Muscle layer of colon (tissue), 2 donors: ENCODE results near the gene THTPA.
"Not testable (repeated sequence)": the region's sequence is repeated elsewhere in the genome, so short reads cannot be mapped to it uniquely, and the experiment has no call there.

Experiments used
- H3K27ac ChIP-seq: one replicate; pipeline ENCODE4 v1.7.0; 2013; ENCODE audit warnings: low read depth, mild to moderate bottlenecking, low read length, moderate library complexity
- H3K27me3 ChIP-seq, 2 donors: one replicate each; pipeline ENCODE4 v1.7.0; 2013; ENCODE audit warnings: low read length in 2 of 2, mild to moderate bottlenecking in 2 of 2; ENCODE audit not compliant: insufficient read depth in 2 of 2, control insufficient read depth in 1 of 2
- H3K36me3 ChIP-seq: one replicate; pipeline ENCODE4 v1.7.0; 2013; ENCODE audit warnings: mild to moderate bottlenecking, low read length; ENCODE audit not compliant: insufficient read depth
- H3K4me1 ChIP-seq: one replicate; pipeline ENCODE4 v1.7.0; 2013; ENCODE audit warnings: mild to moderate bottlenecking, low read length; ENCODE audit not compliant: insufficient read depth
- H3K4me3 ChIP-seq, 2 donors: one replicate each; pipeline ENCODE4 v1.7.0; 2013; ENCODE audit warnings: low read length in 2 of 2, low read depth in 1 of 2, mild to moderate bottlenecking in 1 of 2, moderate library complexity in 1 of 2
- H3K9ac ChIP-seq: one replicate; pipeline ENCODE4 v1.7.0; 2013; ENCODE audit warnings: low read length
- H3K9me3 ChIP-seq: one replicate; pipeline ENCODE4 v1.7.0; 2013; ENCODE audit warnings: mild to moderate bottlenecking, low read length
- donor health status: abdominal sarcoma.
- donor health status: Adenocarcinoma of cecum.

Gene THTPA

GRCh38 chr14:23573384-23574015, 17.4 kb downstream of the THTPA start:
- no peaks in the 10 kb centered on the region for H3K4me1 ChIP-seq
- H3K9me3 ChIP-seq, result no peaks in the 10 kb centered on the region
- no peaks in the 10 kb centered on the region for H3K36me3 ChIP-seq
- no peak overlapping the region for H3K9ac ChIP-seq
- H3K27me3 ChIP-seq, result peaks cover 9 to 44% of the 10 kb centered on the region in 2 donors
- H3K4me3 ChIP-seq, result no peak overlapping the region
- H3K27ac ChIP-seq, result no peak overlapping the region

- Histone ChIP-seq H3K27ac (no peak overlapping the region), H3K27me3 (peaks cover 9 to 55% of the 10 kb centered on the region in 2 donors)
These were observed 21.1 kb downstream of the THTPA start for GRCh38 chr14:23577004-23577681.

GRCh38 chr14:23577710-23578392, 21.8 kb downstream of the THTPA start:
- Histone ChIP-seq H3K9ac (no peak overlapping the region), H3K36me3 (no peaks in the 10 kb centered on the region), H3K27ac (no peak overlapping the region), H3K4me1 (no peaks in the 10 kb centered on the region), H3K4me3 (no peak overlapping the region), H3K9me3 (no peaks in the 10 kb centered on the region), H3K27me3 (peaks cover 9 to 52% of the 10 kb centered on the region in 2 donors)

More at GRCh38 chr14:23577004-23577681, 21.1 kb downstream of the THTPA start:
- Histone ChIP-seq H3K4me3 (peak overlapping the region in 1 of 2 donors; percentile 23), H3K4me1 (no peaks in the 10 kb centered on the region), H3K9me3 (no peaks in the 10 kb centered on the region), H3K9ac (no peak overlapping the region), H3K36me3 (no peaks in the 10 kb centered on the region)

GRCh38 chr14:23578560-23579310, 22.7 kb downstream of the THTPA start, which contains the start of gene JPH4:
Gene JPH4, minus strand, starts transcription at chr14:23578790. Its CDS starts 1,337 bp downstream, at chr14:23577453.
- no peak within 1 kb of the TSS for H3K4me3 ChIP-seq
- no peaks in the 10 kb centered on the region for H3K4me1 ChIP-seq
- H3K9me3 ChIP-seq, result no peaks in the 10 kb centered on the region
- no peak within 1 kb of the TSS for H3K9ac ChIP-seq
- peaks cover 9 to 52% of the 10 kb centered on the region in 2 donors for H3K27me3 ChIP-seq
- no peaks in the 10 kb centered on the region for H3K36me3 ChIP-seq
- no peak within 1 kb of the TSS for H3K27ac ChIP-seq

GRCh38 chr14:23579311-23579630, 23.2 kb downstream of the THTPA start:
- H3K4me1 ChIP-seq, result no peaks in the 10 kb centered on the region
- no peak overlapping the region for H3K4me3 ChIP-seq
- no peaks in the 10 kb centered on the region for H3K36me3 ChIP-seq
- H3K9me3 ChIP-seq, result no peaks in the 10 kb centered on the region
- H3K27ac ChIP-seq, result no peak overlapping the region
- no peak overlapping the region for H3K9ac ChIP-seq
- H3K27me3 ChIP-seq, result peaks cover 9 to 52% of the 10 kb centered on the region in 2 donors

GRCh38 chr14:23579739-23580138, 23.7 kb downstream of the THTPA start:
- no peak overlapping the region for H3K27ac ChIP-seq
- no peak overlapping the region for H3K4me3 ChIP-seq
- peaks cover 9 to 52% of the 10 kb centered on the region in 2 donors for H3K27me3 ChIP-seq
- H3K4me1 ChIP-seq, result no peaks in the 10 kb centered on the region
- H3K9me3 ChIP-seq, result no peaks in the 10 kb centered on the region
- H3K9ac ChIP-seq, result no peak overlapping the region
- H3K36me3 ChIP-seq, result no peaks in the 10 kb centered on the region

GRCh38 chr14:23580152-23580926, 24.3 kb downstream of the THTPA start:
- no peaks in the 10 kb centered on the region for H3K9me3 ChIP-seq
- H3K4me1 ChIP-seq, result no peaks in the 10 kb centered on the region
- no peak overlapping the region for H3K9ac ChIP-seq
- H3K36me3 ChIP-seq, result no peaks in the 10 kb centered on the region
- peaks cover 9 to 46% of the 10 kb centered on the region in 2 donors for H3K27me3 ChIP-seq
- no peak overlapping the region for H3K27ac ChIP-seq
- no peak overlapping the region for H3K4me3 ChIP-seq

- no peak overlapping the region for H3K9ac ChIP-seq
- H3K4me1 ChIP-seq, result no peaks in the 10 kb centered on the region
- no peaks in the 10 kb centered on the region for H3K36me3 ChIP-seq
- H3K4me3 ChIP-seq, result no peak overlapping the region
- H3K27ac ChIP-seq, result no peak overlapping the region
- H3K27me3 ChIP-seq, result peaks cover 9 to 40% of the 10 kb centered on the region in 2 donors
- H3K9me3 ChIP-seq, result no peaks in the 10 kb centered on the region
These were observed 24.8 kb downstream of the THTPA start for GRCh38 chr14:23580948-23581281.

- Histone ChIP-seq H3K9ac (no peak overlapping the region), H3K27ac (no peak overlapping the region), H3K36me3 (no peaks in the 10 kb centered on the region), H3K9me3 (no peaks in the 10 kb centered on the region), H3K27me3 (peaks cover under 1 to 18% of the 10 kb centered on the region in 2 donors), H3K4me1 (no peaks in the 10 kb centered on the region), H3K4me3 (no peak overlapping the region)
These were observed 27.1 kb downstream of the THTPA start for GRCh38 chr14:23582906-23583760.

- H3K27ac ChIP-seq, H3K4me3 ChIP-seq, H3K4me1 ChIP-seq, H3K36me3 ChIP-seq, H3K27me3 ChIP-seq, H3K9me3 ChIP-seq, H3K9ac ChIP-seq: not testable (repeated sequence)
These were observed 27.9 kb downstream of the THTPA start for GRCh38 chr14:23583761-23584526.
